Activated CD4-positive, CD25-positive, alpha-beta regulatory T cell treated with anti-CD3 and anti-CD28 coated beads, Interleukin-2, amount 50 U/mL, for 72 hours (primary cell): ENCODE data around the gene SDCCAG8.
"Not testable (repeated sequence)": the region's sequence is repeated elsewhere in the genome, so short reads cannot be mapped to it uniquely, and the experiment has no call there.

Experiments
- DNase-seq: peaks from one replicate; pipeline ENCODE4 v3.0.0; 2021

Gene SDCCAG8

GRCh38 chr1:243287123-243287460 is 31.3 kb downstream of the SDCCAG8 start:
- no peak for DNase-seq

- no peak for DNase-seq
Observed at GRCh38 chr1:243287652-243288051, 31.8 kb downstream of the SDCCAG8 start.

- no peak for DNase-seq
Observed at GRCh38 chr1:243288062-243288461, 32.2 kb downstream of the SDCCAG8 start.

- DNase-seq, result no peak
Observed at GRCh38 chr1:243291292-243291691, 35.5 kb downstream of the SDCCAG8 start.

GRCh38 chr1:243292117-243292516 is 36.3 kb downstream of the SDCCAG8 start:
- no peak for DNase-seq

- DNase-seq, result no peak
Observed at GRCh38 chr1:243293941-243294722, 38.3 kb downstream of the SDCCAG8 start.

- DNase-seq, result no peak
Observed at GRCh38 chr1:243294723-243295121, 38.9 kb downstream of the SDCCAG8 start.

GRCh38 chr1:243299069-243299468 is 43.2 kb downstream of the SDCCAG8 start:
- DNase-seq, result no peak

GRCh38 chr1:243301059-243301458 is 45.2 kb downstream of the SDCCAG8 start:
- DNase-seq, result no peak

- DNase-seq, result no peak
Observed at GRCh38 chr1:243311809-243312208, 56.0 kb downstream of the SDCCAG8 start.

- no peak for DNase-seq
Observed at GRCh38 chr1:243312952-243313634, 57.3 kb downstream of the SDCCAG8 start.

- no peak for DNase-seq
Observed at GRCh38 chr1:243313635-243314536, 58.0 kb downstream of the SDCCAG8 start.

GRCh38 chr1:243315455-243315854 is 59.6 kb downstream of the SDCCAG8 start:
- no peak for DNase-seq

- no peak for DNase-seq
Observed at GRCh38 chr1:243315893-243316292, 60.1 kb downstream of the SDCCAG8 start.

- DNase-seq, result no peak
Observed at GRCh38 chr1:243316366-243316989, 60.6 kb downstream of the SDCCAG8 start.

GRCh38 chr1:243320224-243320623 is 64.4 kb downstream of the SDCCAG8 start:
- DNase-seq, result no peak

GRCh38 chr1:243322326-243322725 is 66.5 kb downstream of the SDCCAG8 start:
- DNase-seq, result no peak

GRCh38 chr1:243323491-243323890 is 67.7 kb downstream of the SDCCAG8 start:
- no peak for DNase-seq

- DNase-seq, result no peak
Observed at GRCh38 chr1:243325305-243325890, 69.6 kb downstream of the SDCCAG8 start.

- no peak for DNase-seq
Observed at GRCh38 chr1:243332440-243332839, 76.6 kb downstream of the SDCCAG8 start.

GRCh38 chr1:243335292-243335691 is 79.5 kb downstream of the SDCCAG8 start:
- no peak for DNase-seq

GRCh38 chr1:243336163-243336562 is 80.3 kb downstream of the SDCCAG8 start:
- DNase-seq, result no peak

GRCh38 chr1:243338848-243339247 is 83.0 kb downstream of the SDCCAG8 start:
- DNase-seq, result not testable (repeated sequence)
